ENCODE results near the gene RBM23. TPM values are rescaled to one million over a fixed set of nuclear protein-coding genes. Genes with fewer than 3 reads are reported as not detected.

Gene RBM23
- polyA plus RNA-seq, 1 of the 3 experiments (the other 2 are of a cell fraction): 65.5 TPM

GRCh38 chr14:22848351-22849164 lies 70.4 kb downstream of the RBM23 start:
- peak overlapping the region; percentile 41; the same call in 1 of the 2 replicates for H2AFZ ChIP-seq (ENCODE audit: low read depth)
- ChIA-PET POLR2A (interaction anchor here (0.6 to 2.8 kb wide), 13 partner anchors 9 to 82 kb away, joined by 3 to 16 read pairs (median 4); partner anchors contain the start of genes OXA1L, RBM23 and REM2), CTCF (interaction anchor here (0.9 to 18.5 kb wide), 11 partner anchors 11 to 306 kb away, joined by 3 to 472 read pairs (median 4); partner anchors contain the start of genes MMP14, MRPL52, REM2 and SLC7A7)
- peak; percentile 45 for TF ChIP-seq PBX3 (IDR thresholded peaks at IDR 0.05)
- TF ChIP-seq CHD2 (IDR thresholded peaks at IDR 0.05; ENCODE audit: low read length, partially characterized antibody): peak; percentile 6
- TF ChIP-seq TAF1 (IDR thresholded peaks at IDR 0.05; ENCODE audit: borderline replicate concordance, low read depth, low read length): no peak
- TF ChIP-seq ZBTB33 (IDR thresholded peaks at IDR 0.05; ENCODE audit: borderline replicate concordance, low read depth): no peak
- TF ChIP-seq JUND (IDR thresholded peaks at IDR 0.05): no peak
- no peak for TF ChIP-seq EZH2phosphoT487 (IDR thresholded peaks at IDR 0.05; ENCODE audit: borderline replicate concordance, low read depth)
- no peak for TF ChIP-seq POLR2AphosphoS5 (IDR thresholded peaks at IDR 0.05; ENCODE audit: low read depth, low read length)
- TF ChIP-seq RFX5 (IDR thresholded peaks at IDR 0.05; ENCODE audit: low read length): no peak
- no peak for TF ChIP-seq USF2 (IDR thresholded peaks at IDR 0.05; ENCODE audit: borderline replicate concordance, low read depth, low read length)
- no peak for TF ChIP-seq REST (IDR thresholded peaks at IDR 0.05; ENCODE audit: low read depth, low read length)
- TF ChIP-seq MAX (IDR thresholded peaks at IDR 0.05; ENCODE audit: low read depth): no peak
- no peak for TF ChIP-seq FOXM1 (IDR thresholded peaks at IDR 0.05; ENCODE audit: low read depth)
- TF ChIP-seq RAD21 (IDR thresholded peaks at IDR 0.05; ENCODE audit: low read length): no peak
- TF ChIP-seq RCOR1 (IDR thresholded peaks at IDR 0.05; ENCODE audit: low read length): 0 out of 2 replicates have a peak, but pooled peaks have one; percentile 5
- TF ChIP-seq IRF3 (IDR thresholded peaks at IDR 0.05; ENCODE audit: low read depth, low read length): no peak
- TF ChIP-seq ELF1 (IDR thresholded peaks at IDR 0.05): no peak
- no peak for TF ChIP-seq SMC3 (IDR thresholded peaks at IDR 0.05; ENCODE audit: low read depth, low read length)
- TF ChIP-seq MXI1 (IDR thresholded peaks at IDR 0.05; ENCODE audit: low read depth, low read length): no peak
- no peak for TF ChIP-seq YY1 (IDR thresholded peaks at IDR 0.05; ENCODE audit: low read depth)
- no peak for TF ChIP-seq USF1 (IDR thresholded peaks at IDR 0.05; ENCODE audit: borderline replicate concordance, low read depth)
- no peak for TF ChIP-seq GABPA (IDR thresholded peaks at IDR 0.05; ENCODE audit: low read depth)
- TF ChIP-seq EP300 (IDR thresholded peaks at IDR 0.05; ENCODE audit: borderline replicate concordance in 1 of 2, low read depth in 1 of 2, low read length in 1 of 2): peak in 1 of 2 experiments; percentile 53; a peak in 1 of 4 replicates

More at GRCh38 chr14:22848351-22849164, 70.4 kb downstream of the RBM23 start:
- peak overlapping the region; percentile 53 to 90 for H3K27ac ChIP-seq (ENCODE audit: low read depth in 2 of 2, low read length in 1 of 2)
- H3K4me1 ChIP-seq (ENCODE audit: control insufficient read depth in 1 of 2, insufficient read depth in 2 of 2, low read depth in 1 of 2, low read length in 1 of 2): peaks cover 31 to 36% of the 10 kb centered on the region in 2 experiments
- no peaks in the 10 kb centered on the region for H4K20me1 ChIP-seq (ENCODE audit: insufficient read depth)
- H3K4me2 ChIP-seq: peak overlapping the region; percentile 34; the same call in 1 of the 2 replicates
- no peak overlapping the region for H3K4me3 ChIP-seq (ENCODE audit: low read depth in 2 of 2, low read length in 1 of 2)
- H3K79me2 ChIP-seq (ENCODE audit: insufficient read depth): no peaks in the 10 kb centered on the region; the same call in 1 of the 2 replicates
- no peaks in the 10 kb centered on the region for H3K9me2 ChIP-seq
- peaks cover 0 to 4% of the 10 kb centered on the region in 2 experiments for H3K36me3 ChIP-seq (replicated peaks in 1 of 2; ENCODE audit: control insufficient read depth in 1 of 2, insufficient read depth in 2 of 2, low read length in 1 of 2)
- no peaks in the 10 kb centered on the region for H3K27me3 ChIP-seq (ENCODE audit: insufficient read depth)
- no peaks in the 10 kb centered on the region for H3K9me3 ChIP-seq
- H3K9ac ChIP-seq: peak overlapping the region; percentile 55; the same call in 1 of the 2 replicates
- peak; percentile 90 for DNase-seq
- WGBS (ENCODE audit: low lambda C conversion rate): 30% methylated on average over 12 of the region's 12 CpGs
- peaks cover 18% of the 10 kb centered on the region for H3F3A ChIP-seq (replicated peaks; ENCODE audit: insufficient read depth)
